HL-60 (cell line): Measurements from ENCODE around the gene SPATA6L.

Experiments
- SPI1 ChIP-seq: IDR thresholded peaks from 2 replicates; pipeline ENCODE4 v1.6.1; 2012; ENCODE audit warnings: low read depth, mild to moderate bottlenecking, borderline replicate concordance
- TF ChIP-seq, protein P1 (sequence below): IDR thresholded peaks from one replicate; pipeline ENCODE4 v1.5.1; 2011; ENCODE audit warnings: low read length, control low read depth, inconsistent platforms; ENCODE audit not compliant: insufficient read depth

DNA sequence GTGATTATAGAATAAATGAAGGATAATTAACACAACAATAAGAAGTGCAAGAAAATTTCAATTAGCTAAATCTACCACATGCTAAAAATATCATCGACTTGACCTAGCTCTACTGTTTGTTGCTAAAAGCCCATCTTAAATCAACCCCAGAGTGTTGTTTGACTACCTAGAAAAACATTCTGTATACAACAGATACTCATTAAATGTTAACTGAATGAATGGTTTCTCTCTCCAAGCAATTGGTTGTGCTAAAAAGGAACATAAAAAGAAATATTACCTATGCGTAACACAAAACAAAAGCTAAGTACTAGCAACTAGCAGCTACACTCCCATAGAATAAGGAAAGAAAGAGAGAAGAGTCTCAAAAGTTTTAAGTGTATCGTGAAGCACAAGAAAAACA lies 9.7 kb downstream of the SPATA6L start:
- TF ChIP-seq SPI1: no peak
- TF ChIP-seq, protein P1, sequence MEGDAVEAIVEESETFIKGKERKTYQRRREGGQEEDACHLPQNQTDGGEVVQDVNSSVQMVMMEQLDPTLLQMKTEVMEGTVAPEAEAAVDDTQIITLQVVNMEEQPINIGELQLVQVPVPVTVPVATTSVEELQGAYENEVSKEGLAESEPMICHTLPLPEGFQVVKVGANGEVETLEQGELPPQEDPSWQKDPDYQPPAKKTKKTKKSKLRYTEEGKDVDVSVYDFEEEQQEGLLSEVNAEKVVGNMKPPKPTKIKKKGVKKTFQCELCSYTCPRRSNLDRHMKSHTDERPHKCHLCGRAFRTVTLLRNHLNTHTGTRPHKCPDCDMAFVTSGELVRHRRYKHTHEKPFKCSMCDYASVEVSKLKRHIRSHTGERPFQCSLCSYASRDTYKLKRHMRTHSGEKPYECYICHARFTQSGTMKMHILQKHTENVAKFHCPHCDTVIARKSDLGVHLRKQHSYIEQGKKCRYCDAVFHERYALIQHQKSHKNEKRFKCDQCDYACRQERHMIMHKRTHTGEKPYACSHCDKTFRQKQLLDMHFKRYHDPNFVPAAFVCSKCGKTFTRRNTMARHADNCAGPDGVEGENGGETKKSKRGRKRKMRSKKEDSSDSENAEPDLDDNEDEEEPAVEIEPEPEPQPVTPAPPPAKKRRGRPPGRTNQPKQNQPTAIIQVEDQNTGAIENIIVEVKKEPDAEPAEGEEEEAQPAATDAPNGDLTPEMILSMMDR: no peak
